ENCODE results near the gene PPP6R2.
A peak's percentile ranks its signal among the peaks of the same experiment; 100 is the strongest.

DNA sequence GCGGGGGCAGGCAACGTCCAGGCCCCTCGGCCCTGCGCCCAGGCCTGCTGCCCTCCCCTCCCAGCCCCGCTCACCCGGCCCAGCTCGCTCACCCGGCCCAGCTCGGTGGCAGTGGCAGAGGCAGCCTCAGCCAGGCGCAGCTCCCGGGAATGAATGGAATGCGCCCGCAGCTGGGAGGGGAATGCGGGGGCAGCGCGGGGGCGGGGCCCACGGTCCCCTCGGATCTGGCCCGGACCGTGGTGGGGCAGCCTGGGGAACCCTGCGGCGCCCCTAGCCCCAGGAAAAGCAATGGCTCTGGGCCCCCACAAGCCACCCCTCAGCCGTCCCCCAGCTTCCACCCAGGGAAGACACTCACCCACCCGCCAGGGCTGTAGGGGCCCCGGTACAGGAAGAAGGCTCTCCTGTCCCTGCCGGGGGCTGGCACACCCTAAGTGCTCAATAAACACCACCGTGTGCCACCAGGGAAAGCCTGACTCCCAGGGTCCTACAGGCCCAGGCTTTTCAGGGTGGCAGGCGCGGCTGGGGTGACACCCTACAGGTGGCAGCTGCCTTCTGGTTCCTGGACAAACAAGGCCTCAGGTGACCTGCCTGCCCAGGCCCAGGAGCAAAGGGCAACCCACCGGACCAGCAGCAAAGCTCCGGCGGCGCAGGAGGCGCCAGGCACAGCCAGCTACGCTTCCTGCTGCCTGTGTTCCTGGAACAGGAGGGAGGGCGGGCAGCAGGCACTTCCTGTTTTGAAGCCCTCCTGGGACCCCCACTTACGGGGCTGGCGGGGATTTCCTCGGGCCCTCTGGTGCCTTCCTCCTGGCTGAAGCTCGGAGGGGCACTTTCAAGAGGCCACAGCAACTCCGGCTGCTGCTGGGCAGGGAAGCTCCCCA is 49.4 kb upstream of the PPP6R2 start:
- no peak for TF ChIP-seq CEBPB (IDR thresholded peaks at IDR 0.05; ENCODE audit: low read depth, low read length)
- TF ChIP-seq TBP (IDR thresholded peaks at IDR 0.05; ENCODE audit: low read depth, low read length) = 0 out of 2 replicates have a peak, but pooled peaks have one; percentile 21
- no peak for TF ChIP-seq POLR2A (IDR thresholded peaks at IDR 0.05; ENCODE audit: control extremely low read depth in 1 of 2, low read depth in 2 of 2, low read length in 2 of 2)
- 0 out of 2 replicates have a peak, but pooled peaks have one; percentile 8 for TF ChIP-seq GABPA (IDR thresholded peaks at IDR 0.05; ENCODE audit: borderline replicate concordance, insufficient read depth, low read length)
- no peak for TF ChIP-seq SAP30 (IDR thresholded peaks at IDR 0.05; ENCODE audit: insufficient read depth, insufficient replicate concordance, low read length)
- TF ChIP-seq, protein P1, sequence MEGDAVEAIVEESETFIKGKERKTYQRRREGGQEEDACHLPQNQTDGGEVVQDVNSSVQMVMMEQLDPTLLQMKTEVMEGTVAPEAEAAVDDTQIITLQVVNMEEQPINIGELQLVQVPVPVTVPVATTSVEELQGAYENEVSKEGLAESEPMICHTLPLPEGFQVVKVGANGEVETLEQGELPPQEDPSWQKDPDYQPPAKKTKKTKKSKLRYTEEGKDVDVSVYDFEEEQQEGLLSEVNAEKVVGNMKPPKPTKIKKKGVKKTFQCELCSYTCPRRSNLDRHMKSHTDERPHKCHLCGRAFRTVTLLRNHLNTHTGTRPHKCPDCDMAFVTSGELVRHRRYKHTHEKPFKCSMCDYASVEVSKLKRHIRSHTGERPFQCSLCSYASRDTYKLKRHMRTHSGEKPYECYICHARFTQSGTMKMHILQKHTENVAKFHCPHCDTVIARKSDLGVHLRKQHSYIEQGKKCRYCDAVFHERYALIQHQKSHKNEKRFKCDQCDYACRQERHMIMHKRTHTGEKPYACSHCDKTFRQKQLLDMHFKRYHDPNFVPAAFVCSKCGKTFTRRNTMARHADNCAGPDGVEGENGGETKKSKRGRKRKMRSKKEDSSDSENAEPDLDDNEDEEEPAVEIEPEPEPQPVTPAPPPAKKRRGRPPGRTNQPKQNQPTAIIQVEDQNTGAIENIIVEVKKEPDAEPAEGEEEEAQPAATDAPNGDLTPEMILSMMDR (IDR thresholded peaks at IDR 0.05; ENCODE audit: control extremely low read depth in 1 of 3, insufficient read depth in 1 of 3, low read depth in 1 of 3, low read length in 3 of 3) = no peak
- TF ChIP-seq JUND (IDR thresholded peaks at IDR 0.05; ENCODE audit: low read length) = no peak
- TF ChIP-seq EZH2 (IDR thresholded peaks at IDR 0.05; ENCODE audit: low read depth, low read length, severe bottlenecking) = no peak
- peak; percentile 22; the same call in 1 of the 2 replicates for TF ChIP-seq POLR2AphosphoS5 (IDR thresholded peaks at IDR 0.05; ENCODE audit: low read depth, low read length)
- TF ChIP-seq, protein P2, sequence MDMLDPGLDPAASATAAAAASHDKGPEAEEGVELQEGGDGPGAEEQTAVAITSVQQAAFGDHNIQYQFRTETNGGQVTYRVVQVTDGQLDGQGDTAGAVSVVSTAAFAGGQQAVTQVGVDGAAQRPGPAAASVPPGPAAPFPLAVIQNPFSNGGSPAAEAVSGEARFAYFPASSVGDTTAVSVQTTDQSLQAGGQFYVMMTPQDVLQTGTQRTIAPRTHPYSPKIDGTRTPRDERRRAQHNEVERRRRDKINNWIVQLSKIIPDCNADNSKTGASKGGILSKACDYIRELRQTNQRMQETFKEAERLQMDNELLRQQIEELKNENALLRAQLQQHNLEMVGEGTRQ (IDR thresholded peaks at IDR 0.05; ENCODE audit: low read length) = no peak
- peak; percentile 65; the same call in 1 of the 2 replicates for TF ChIP-seq YY1 (IDR thresholded peaks at IDR 0.05; ENCODE audit: low read depth, low read length)
- TF ChIP-seq TAF1 (IDR thresholded peaks at IDR 0.05; ENCODE audit: low read depth, low read length) = peak; percentile 49; the same call in 1 of the 2 replicates
- no peak for TF ChIP-seq KDM5A (IDR thresholded peaks at IDR 0.05; ENCODE audit: low read length)
